Umbilical cord (tissue), 2 donors: ENCODE measurements around the gene JAZF1. TPM values are rescaled to one million over a fixed set of nuclear protein-coding genes. Genes with fewer than 3 reads are reported as not detected.
"Not testable (repeated sequence)": the region's sequence is repeated elsewhere in the genome, so short reads cannot be mapped to it uniquely, and the experiment has no call there.

Source experiments
- DNase-seq: peaks from one replicate; pipeline ENCODE4 v3.0.0-alpha.2; 2015; ENCODE audit warnings: low spot score
- total RNA-seq: library from RNA; depleted of rRNA; stranded (reverse); fragments of >200 nt; gene quantifications from one replicate; pipeline ENCODE4 v1.2.3, GENCODE V29; 2014; ENCODE audit warnings: low replicate concordance; ENCODE audit not compliant: insufficient read depth

Gene JAZF1
- total RNA-seq, 1 donor from 2014 or later = 16.1 TPM

GRCh38 chr7:27942711-27943110, 237.9 kb downstream of the JAZF1 start:
- no peak for DNase-seq

- no peak for DNase-seq
Observed at GRCh38 chr7:27941522-27941921, 239.1 kb downstream of the JAZF1 start.

GRCh38 chr7:27940341-27940740, 240.3 kb downstream of the JAZF1 start:
- DNase-seq = no peak

- no peak for DNase-seq
Observed at GRCh38 chr7:27939893-27940292, 240.7 kb downstream of the JAZF1 start.

GRCh38 chr7:27936768-27937102, 243.9 kb downstream of the JAZF1 start:
- DNase-seq = no peak

GRCh38 chr7:27936047-27936767, 244.4 kb downstream of the JAZF1 start:
- DNase-seq = no peak

GRCh38 chr7:27933671-27934565, 246.7 kb downstream of the JAZF1 start:
- DNase-seq = no peak

- DNase-seq = no peak
Observed at GRCh38 chr7:27930910-27931476, 249.6 kb downstream of the JAZF1 start.

GRCh38 chr7:27929127-27929526, 251.5 kb downstream of the JAZF1 start:
- DNase-seq = no peak

GRCh38 chr7:27928001-27928400, 252.6 kb downstream of the JAZF1 start:
- DNase-seq = no peak

GRCh38 chr7:27925573-27926201, 254.9 kb downstream of the JAZF1 start:
- DNase-seq = no peak

- DNase-seq = no peak
Observed at GRCh38 chr7:27923642-27923980, 257.0 kb downstream of the JAZF1 start.

- DNase-seq = peak; percentile 80
Observed at GRCh38 chr7:27922907-27923641, 257.5 kb downstream of the JAZF1 start.

- DNase-seq = not testable (repeated sequence)
Observed at GRCh38 chr7:27922389-27922788, 258.2 kb downstream of the JAZF1 start.

- peak; percentile 93 for DNase-seq
Observed at GRCh38 chr7:27921081-27921836, 259.3 kb downstream of the JAZF1 start.

- no peak for DNase-seq
Observed at GRCh38 chr7:27920281-27920946, 260.2 kb downstream of the JAZF1 start.

GRCh38 chr7:27918503-27918902, 262.1 kb downstream of the JAZF1 start:
- no peak for DNase-seq

- no peak for DNase-seq
Observed at GRCh38 chr7:27917774-27918314, 262.8 kb downstream of the JAZF1 start.

GRCh38 chr7:27917119-27917518, 263.5 kb downstream of the JAZF1 start:
- no peak for DNase-seq

GRCh38 chr7:27916372-27916771, 264.2 kb downstream of the JAZF1 start:
- DNase-seq = no peak
